Neural cell (in vitro differentiated cells): Measurements from ENCODE around the gene C14orf132. TPM values are rescaled to one million over a fixed set of nuclear protein-coding genes. Genes with fewer than 3 reads are reported as not detected.

ENCODE experiments used
- H2AFZ ChIP-seq: fragments of 200-600, 300-800 bp; sonication (generic), shearing (Covaris generic); 2 replicates; pipeline ENCODE4 v1.6.0; 2014; ENCODE audit warnings: low read depth, mild to moderate bottlenecking, antibody characterized with exemption, low read length, moderate library complexity
- H3F3A ChIP-seq: fragments of 200-600 bp; shearing (Covaris generic); 2 replicates; pipeline ENCODE4 v1.6.1; 2016; ENCODE audit warnings: mild to moderate bottlenecking, moderate library complexity, mixed read lengths, antibody characterized with exemption, low read length; ENCODE audit not compliant: insufficient read depth, poor library complexity, severe bottlenecking
- H3K27ac ChIP-seq: fragments of 200-600, 300-800 bp; sonication (generic), shearing (Covaris generic); 2 replicates; pipeline ENCODE4 v1.5.1; 2014; ENCODE audit warnings: mild to moderate bottlenecking, low read length, moderate library complexity
- H3K27me3 ChIP-seq: fragments of 300-800, 200-600 bp; sonication (generic), shearing (Covaris generic); 2 replicates; pipeline ENCODE4 v1.6.0; 2014; ENCODE audit warnings: mild to moderate bottlenecking, low read depth, low read length, moderate library complexity; ENCODE audit not compliant: insufficient read depth
- H3K36me3 ChIP-seq: fragments of 300-800, 200-600 bp; sonication (generic), shearing (Covaris generic); 2 replicates; pipeline ENCODE4 v1.5.1; 2014; ENCODE audit warnings: mild to moderate bottlenecking, antibody characterized with exemption, low read length, moderate library complexity; ENCODE audit not compliant: insufficient read depth
- H3K4me2 ChIP-seq: fragments of 300-800, 200-600 bp; sonication (generic), shearing (Covaris generic); 2 replicates; pipeline ENCODE4 v1.6.0; 2014; ENCODE audit warnings: mild to moderate bottlenecking, low read length
- H3K4me3 ChIP-seq: fragments of 300-800, 200-600 bp; sonication (generic), shearing (Covaris generic); 2 replicates; pipeline ENCODE4 v1.5.1; 2014; ENCODE audit warnings: mild to moderate bottlenecking, low read length, moderate library complexity
- H3K79me2 ChIP-seq: fragments of 200-600 bp; shearing (Covaris generic); replicated peaks from 2 replicates; pipeline ENCODE4 v1.6.0; 2014; ENCODE audit warnings: mild to moderate bottlenecking, low read length, moderate library complexity; ENCODE audit not compliant: insufficient read depth
- H3K9ac ChIP-seq: fragments of 300-800, 200-600 bp; sonication (generic), shearing (Covaris generic); 2 replicates; pipeline ENCODE4 v1.6.1; 2016; ENCODE audit warnings: mild to moderate bottlenecking, low read length, mixed read lengths
- H3K9me2 ChIP-seq: fragments of 200-600 bp; shearing (Covaris generic); 2 replicates; pipeline ENCODE4 v1.6.1; 2016; ENCODE audit warnings: mild to moderate bottlenecking, low read length, mixed read lengths; ENCODE audit not compliant: insufficient read depth
- H3K9me3 ChIP-seq: fragments of 200-600, 300-800 bp; sonication (generic), shearing (Covaris generic); 2 replicates; pipeline ENCODE4 v1.6.1; 2016; ENCODE audit warnings: mild to moderate bottlenecking, mixed run types, low read length, moderate library complexity, mixed read lengths
- H4K20me1 ChIP-seq: fragments of 200-600 bp; shearing (Covaris generic); 2 replicates; pipeline ENCODE4 v1.6.1; 2016; ENCODE audit warnings: mild to moderate bottlenecking, mixed run types; ENCODE audit not compliant: insufficient read depth
- CTCF ChIP-seq: fragments of 450-650 bp; IDR thresholded peaks from 2 replicates; pipeline ENCODE4 v1.5.1; 2014; ENCODE audit warnings: antibody characterized with exemption, mild to moderate bottlenecking, moderate library complexity; ENCODE audit not compliant: poor library complexity, severe bottlenecking
- EP300 ChIP-seq: fragments of 450-650 bp; conservative IDR thresholded peaks from 2 replicates; pipeline ENCODE4 v1.6.1; 2014; ENCODE audit warnings: antibody characterized with exemption, mild to moderate bottlenecking, moderate library complexity; ENCODE audit not compliant: poor library complexity, severe bottlenecking
- EZH2 ChIP-seq: fragments of 200-600, 300-800 bp; shearing (Covaris generic), sonication (generic); IDR thresholded peaks from 2 replicates; pipeline ENCODE4 v1.6.1; 2014; ENCODE audit warnings: antibody characterized with exemption, low read length, borderline replicate concordance, mild to moderate bottlenecking; ENCODE audit not compliant: insufficient read depth, poor library complexity, severe bottlenecking
- MXI1 ChIP-seq: fragments of 450-650 bp; conservative IDR thresholded peaks from 2 replicates; pipeline ENCODE4 v1.6.1; 2014; ENCODE audit warnings: antibody characterized with exemption, mild to moderate bottlenecking; ENCODE audit not compliant: poor library complexity, severe bottlenecking
- POLR2AphosphoS5 ChIP-seq: IDR thresholded peaks from 2 replicates; pipeline ENCODE4 v1.6.1; 2012
- RAD21 ChIP-seq: fragments of 450-650 bp; conservative IDR thresholded peaks from 2 replicates; pipeline ENCODE4 v1.6.1; 2014; ENCODE audit warnings: antibody characterized with exemption, mild to moderate bottlenecking, moderate library complexity
- REST ChIP-seq: IDR thresholded peaks from 2 replicates; pipeline ENCODE4 v1.6.1; 2012; ENCODE audit warnings: borderline replicate concordance
- SMC3 ChIP-seq: fragments of 450-650 bp; conservative IDR thresholded peaks from 2 replicates; pipeline ENCODE4 v1.6.1; 2014; ENCODE audit warnings: antibody characterized with exemption, mild to moderate bottlenecking, moderate library complexity; ENCODE audit not compliant: poor library complexity
- TAF1 ChIP-seq: IDR thresholded peaks from 2 replicates; pipeline ENCODE4 v1.6.1; 2012; ENCODE audit warnings: low read depth
- polyA plus RNA-seq: library from polyadenylated mRNA; depleted of rRNA; stranded (reverse); fragments of >200 nt; gene quantifications from 2 replicates; pipeline ENCODE4 v1.2.3, GENCODE V29; 2014

C14orf132 gene
- polyA plus RNA-seq, 1 donor from 2014 or later: 50.1 TPM

DNA sequence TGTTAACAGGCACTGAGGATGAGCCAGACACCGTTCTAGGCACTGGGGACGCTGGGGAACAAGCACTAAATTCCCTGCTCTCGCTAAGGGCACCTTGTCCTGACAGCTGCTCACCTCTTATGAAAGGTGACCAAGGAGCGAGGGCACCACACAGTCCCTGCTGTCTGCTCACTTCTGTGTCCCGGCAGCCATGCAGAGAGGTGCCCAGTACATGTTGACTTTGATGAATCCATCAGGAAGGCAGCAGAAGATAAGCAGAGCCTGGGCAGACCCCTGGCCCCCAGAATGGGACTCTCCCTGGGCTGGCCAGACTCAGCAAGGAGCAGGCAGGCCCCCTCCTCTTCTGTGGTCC, 14.1 kb downstream of the C14orf132 start:
- Histone ChIP-seq H3K9me3 (no peaks in the 10 kb centered on the region), H2AFZ (no peak overlapping the region), H3K27ac (no peak overlapping the region), H4K20me1 (no peaks in the 10 kb centered on the region), H3K4me2 (no peak overlapping the region), H3K27me3 (no peaks in the 10 kb centered on the region), H3K36me3 (no peaks in the 10 kb centered on the region), H3K79me2 (peaks cover 28% of the 10 kb centered on the region), H3K9ac (no peak overlapping the region), H3F3A (no peaks in the 10 kb centered on the region), H3K9me2 (no peaks in the 10 kb centered on the region), H3K4me3 (no peak overlapping the region)
- TF ChIP-seq CTCF: no peak
- TF ChIP-seq SMC3: no peak
- no peak for TF ChIP-seq EZH2
- no peak for TF ChIP-seq TAF1
- no peak for TF ChIP-seq REST
- no peak for TF ChIP-seq EP300
- TF ChIP-seq RAD21: no peak
- no peak for TF ChIP-seq POLR2AphosphoS5
- TF ChIP-seq MXI1: no peak

DNA sequence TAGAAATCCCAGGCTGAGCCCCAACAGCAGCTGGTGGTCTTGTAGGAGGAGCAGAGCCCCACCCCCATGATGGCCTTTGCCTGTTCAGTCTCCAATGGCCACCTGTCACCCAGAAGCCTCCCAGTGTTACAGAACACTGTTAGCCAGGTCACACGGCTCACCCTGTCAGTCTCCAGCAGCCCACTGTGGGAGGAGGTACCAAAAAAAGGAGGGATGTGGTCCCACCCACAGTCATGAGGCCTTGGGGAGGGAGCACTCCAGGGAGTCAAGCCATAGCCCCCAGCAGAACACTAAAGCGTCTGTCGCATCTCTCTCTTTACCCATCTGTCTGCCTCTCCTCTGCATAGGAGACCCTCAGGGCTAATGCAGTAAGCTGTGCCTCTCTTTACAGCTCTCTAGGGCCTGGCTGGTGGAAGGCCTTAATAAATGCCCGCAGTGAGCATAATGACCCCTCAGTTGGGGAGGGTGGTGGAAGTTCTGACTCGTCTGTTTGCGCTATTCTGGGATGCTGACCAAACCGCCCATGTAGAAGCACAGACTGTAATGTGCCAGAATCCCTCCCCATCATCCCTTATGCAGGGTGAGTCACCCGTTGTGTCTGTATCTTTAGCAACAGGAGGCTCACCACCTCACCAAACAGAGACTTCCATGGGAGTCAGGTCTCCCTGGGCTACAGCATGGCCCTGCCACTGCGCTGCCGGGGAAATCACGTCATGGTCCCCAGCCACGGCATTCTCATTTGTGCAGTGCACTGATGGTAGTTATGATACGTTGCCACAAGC, 14.6 kb downstream of the C14orf132 start:
- Histone ChIP-seq H3K79me2 (peaks cover 27% of the 10 kb centered on the region), H3F3A (no peaks in the 10 kb centered on the region), H3K4me3 (no peak overlapping the region), H3K27me3 (no peaks in the 10 kb centered on the region), H3K9me3 (no peaks in the 10 kb centered on the region), H4K20me1 (no peaks in the 10 kb centered on the region), H3K27ac (no peak overlapping the region), H3K36me3 (no peaks in the 10 kb centered on the region), H3K4me2 (no peak overlapping the region), H3K9ac (no peak overlapping the region), H2AFZ (no peak overlapping the region), H3K9me2 (no peaks in the 10 kb centered on the region)
- no peak for TF ChIP-seq MXI1
- TF ChIP-seq REST: no peak
- no peak for TF ChIP-seq POLR2AphosphoS5
- TF ChIP-seq EP300: no peak
- no peak for TF ChIP-seq TAF1
- no peak for TF ChIP-seq SMC3
- no peak for TF ChIP-seq CTCF
- TF ChIP-seq EZH2: no peak
- TF ChIP-seq RAD21: no peak
